WTC11 (cell line): ENCODE results near the gene DDX25. TPM values are rescaled to one million over a fixed set of nuclear protein-coding genes. Genes with fewer than 3 reads are reported as not detected.

ENCODE experiments used
- ATAC-seq: fragments of 200-7000 bp; cut with Tn5 transposase; 2 replicates; pipeline ENCODE4 v1.10.0; 2021; ENCODE audit warnings: mild to moderate bottlenecking, moderate library complexity
- CTCF ChIA-PET: fragments of 300-600 bp; sonication (Branson Sonifier 250); formaldehyde crosslinking; loops from one replicate; lab custom pipeline; 2021; ENCODE audit warnings: antibody characterized with exemption; lab: Charles Lee
- POLR2A ChIA-PET: fragments of 350-600 bp; sonication (Branson Sonifier 250); formaldehyde crosslinking; loops from one replicate; lab custom pipeline; 2021; ENCODE audit warnings: antibody characterized with exemption; lab: Charles Lee
- DNase-seq: peaks from one replicate; pipeline ENCODE4 v3.0.0; 2021; ENCODE audit warnings: low spot score
- H3K27ac Mint-ChIP-seq: 2 replicates; pipeline ENCODE4 v1.8.0; 2021; ENCODE audit warnings: mixed read lengths
- H3K27me3 Mint-ChIP-seq: 2 replicates; pipeline ENCODE4 v1.8.0; 2021; ENCODE audit warnings: low read depth, mild to moderate bottlenecking, moderate library complexity, mixed read lengths
- H3K36me3 Mint-ChIP-seq: 2 replicates; pipeline ENCODE4 v1.8.0; 2021; ENCODE audit warnings: mixed read lengths
- H3K4me1 Mint-ChIP-seq: 2 replicates; pipeline ENCODE4 v1.8.0; 2022; ENCODE audit warnings: mixed read lengths
- H3K4me3 Mint-ChIP-seq: 2 replicates; pipeline ENCODE4 v1.8.0; 2021; ENCODE audit warnings: mild to moderate bottlenecking, moderate library complexity, mixed read lengths
- H3K9me3 Mint-ChIP-seq: 2 replicates; pipeline ENCODE4 v1.8.0; 2021; ENCODE audit warnings: mixed read lengths
- CBFB ChIP-seq: sonication (generic); formaldehyde crosslinking; IDR thresholded peaks from 2 replicates; pipeline ENCODE4 v1.8.1; 2022; ENCODE audit warnings: mild to moderate bottlenecking, low read depth, missing genetic modification reagents
- ESRRA ChIP-seq: sonication (generic); formaldehyde crosslinking; IDR thresholded peaks from 2 replicates; pipeline ENCODE4 v1.8.1; 2022; ENCODE audit warnings: mild to moderate bottlenecking, missing genetic modification reagents, borderline replicate concordance
- ETV6 ChIP-seq: sonication (generic); formaldehyde crosslinking; IDR thresholded peaks from 2 replicates; pipeline ENCODE4 v1.8.1; 2022; ENCODE audit warnings: mild to moderate bottlenecking, missing genetic modification reagents
- JAZF1 ChIP-seq: fragments of 250-450 bp; sonication (Bioruptor Pico); IDR thresholded peaks from 2 replicates; pipeline ENCODE4 v1.9.0; 2021; ENCODE audit warnings: moderate library complexity, mild to moderate bottlenecking, inconsistent platforms
- JUN ChIP-seq: sonication (generic); formaldehyde crosslinking; IDR thresholded peaks from 2 replicates; pipeline ENCODE4 v1.8.0; 2023; ENCODE audit warnings: mild to moderate bottlenecking, missing genetic modification reagents
- NFATC4 ChIP-seq: fragments of 250-450 bp; sonication (Bioruptor Pico); IDR thresholded peaks from 2 replicates; pipeline ENCODE4 v1.9.0; 2021; ENCODE audit warnings: mild to moderate bottlenecking
- NR1H2 ChIP-seq: sonication (generic); formaldehyde crosslinking; IDR thresholded peaks from 2 replicates; pipeline ENCODE4 v1.9.0; 2021; ENCODE audit warnings: mild to moderate bottlenecking, moderate library complexity, missing genetic modification reagents
- NR3C1 ChIP-seq: sonication (generic); formaldehyde crosslinking; conservative IDR thresholded peaks from 2 replicates; pipeline ENCODE4 v1.8.1; 2023; ENCODE audit warnings: low read depth, mild to moderate bottlenecking, missing genetic modification reagents
- OVOL2 ChIP-seq: fragments of 250-450 bp; sonication (Bioruptor Pico); IDR thresholded peaks from 2 replicates; pipeline ENCODE4 v1.9.0; 2021; ENCODE audit warnings: mild to moderate bottlenecking, borderline replicate concordance
- STAT6 ChIP-seq: sonication (generic); formaldehyde crosslinking; conservative IDR thresholded peaks from 2 replicates; pipeline ENCODE4 v1.8.1; 2023; ENCODE audit warnings: mild to moderate bottlenecking, low read depth, missing genetic modification reagents, moderate library complexity
- TCF7 ChIP-seq: sonication (generic); formaldehyde crosslinking; IDR thresholded peaks from 2 replicates; pipeline ENCODE4 v1.8.0; 2022; ENCODE audit warnings: mild to moderate bottlenecking, low read depth, missing genetic modification reagents, moderate library complexity
- TEAD1 ChIP-seq: sonication (generic); formaldehyde crosslinking; IDR thresholded peaks from 2 replicates; pipeline ENCODE4 v1.8.0; 2022; ENCODE audit warnings: mild to moderate bottlenecking, missing genetic modification reagents
- TP53 ChIP-seq: sonication (generic); formaldehyde crosslinking; IDR thresholded peaks from 2 replicates; pipeline ENCODE4 v1.8.1; 2023; ENCODE audit warnings: mild to moderate bottlenecking, missing genetic modification reagents
- ZNF219 ChIP-seq: sonication (generic); formaldehyde crosslinking; IDR thresholded peaks from 2 replicates; pipeline ENCODE4 v1.8.0; 2023; ENCODE audit warnings: missing genetic modification reagents, mild to moderate bottlenecking, borderline replicate concordance
- ZNF263 ChIP-seq: sonication (generic); formaldehyde crosslinking; IDR thresholded peaks from 2 replicates; pipeline ENCODE4 v1.8.1; 2022; ENCODE audit warnings: low read depth, mild to moderate bottlenecking, moderate library complexity, missing genetic modification reagents
- ZNF416 ChIP-seq: fragments of 250-450 bp; sonication (Bioruptor Pico); IDR thresholded peaks from 2 replicates; pipeline ENCODE4 v1.9.0; 2021; ENCODE audit warnings: mild to moderate bottlenecking, inconsistent platforms
- total RNA-seq: library from RNA; stranded (reverse); gene quantifications from 3 replicates; pipeline ENCODE4 v1.2.3, GENCODE V29; 2021
- TF ChIP-seq, protein P1 (sequence below): fragments of 250-450 bp; sonication (Bioruptor Pico); IDR thresholded peaks from 2 replicates; pipeline ENCODE4 v1.9.0; 2021; ENCODE audit warnings: mild to moderate bottlenecking
- TF ChIP-seq, protein P2 (sequence below): fragments of 250-450 bp; sonication (Bioruptor Pico); IDR thresholded peaks from 2 replicates; pipeline ENCODE4 v1.9.0; 2021; ENCODE audit warnings: moderate library complexity, mild to moderate bottlenecking, inconsistent platforms, borderline replicate concordance
- TF ChIP-seq, protein P3 (sequence below): sonication (generic); formaldehyde crosslinking; IDR thresholded peaks from 2 replicates; pipeline ENCODE4 v1.8.0; 2023; ENCODE audit warnings: missing genetic modification reagents
- TF ChIP-seq, protein P4 (sequence below): fragments of 250-450 bp; sonication (Bioruptor Pico); IDR thresholded peaks from 2 replicates; pipeline ENCODE4 v1.9.0; 2021; ENCODE audit warnings: mild to moderate bottlenecking
- TF ChIP-seq, protein P5 (sequence below): sonication (generic); formaldehyde crosslinking; IDR thresholded peaks from 2 replicates; pipeline ENCODE4 v1.8.1; 2022; ENCODE audit warnings: low read depth, mild to moderate bottlenecking, moderate library complexity, missing genetic modification reagents, borderline replicate concordance

The DDX25 gene
- total RNA-seq, 1 experiment from 2014 or later, result 17.5 TPM

GRCh38 chr11:125921042-125921441 is 16.7 kb downstream of the DDX25 start:
- no peak for DNase-seq
- no peaks in the 10 kb centered on the region for H3K9me3 Mint-ChIP-seq
- no peaks in the 10 kb centered on the region for H3K36me3 Mint-ChIP-seq
- TF ChIP-seq, protein P1, sequence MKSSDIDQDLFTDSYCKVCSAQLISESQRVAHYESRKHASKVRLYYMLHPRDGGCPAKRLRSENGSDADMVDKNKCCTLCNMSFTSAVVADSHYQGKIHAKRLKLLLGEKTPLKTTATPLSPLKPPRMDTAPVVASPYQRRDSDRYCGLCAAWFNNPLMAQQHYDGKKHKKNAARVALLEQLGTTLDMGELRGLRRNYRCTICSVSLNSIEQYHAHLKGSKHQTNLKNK (CRISPR knock-in tag), result no peak
- no peak for TF ChIP-seq ZNF263
- no peak for TF ChIP-seq ESRRA (CRISPR knock-in tag)
- no peak for TF ChIP-seq JUN (CRISPR knock-in tag)
- TF ChIP-seq, all 79 proteins: peak for 0
- Mint-ChIP-seq H3K27me3 (no peaks in the 10 kb centered on the region), H3K4me3 (no peak overlapping the region), H3K4me1 (peaks cover 8% of the 10 kb centered on the region; the same call in 1 of the 2 replicates), H3K27ac (no peak overlapping the region)
- ChIA-PET POLR2A (no interaction called here), CTCF (interaction anchor here (0.6 to 1.9 kb wide), 5 partner anchors 16 to 483 kb away, joined by 3 to 12 read pairs (median 4); no protein-coding TSS in a partner anchor)
- ATAC-seq, result no peak

DNA sequence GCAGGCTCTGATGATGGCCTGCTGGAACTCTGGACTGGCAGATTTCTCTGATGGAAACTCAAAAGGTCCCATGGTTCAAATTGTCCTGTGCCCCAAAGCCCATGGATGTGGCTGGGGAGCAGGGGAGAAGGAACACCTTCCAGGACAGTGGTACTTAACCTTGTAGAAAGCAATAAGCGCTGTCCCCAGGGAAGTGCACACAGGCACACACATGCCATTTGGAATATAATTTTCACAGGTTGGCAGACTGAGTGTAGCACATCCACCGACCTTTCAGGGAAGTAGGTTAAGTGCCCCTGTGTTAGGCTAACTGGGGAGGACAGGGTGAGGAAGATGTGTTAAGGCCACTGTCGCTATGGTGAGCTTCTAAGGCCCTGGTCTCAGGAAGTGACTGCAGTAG is 17.8 kb downstream of the DDX25 start:
- CTCF ChIA-PET, result interaction anchor here (1.1 to 1.9 kb wide), 3 partner anchors 10 to 20 kb away, joined by 4 to 12 read pairs (median 8); no protein-coding TSS in a partner anchor

More for the DNA sequence above, 17.8 kb downstream of the DDX25 start:
- TF ChIP-seq NFATC4 (CRISPR knock-in tag) (no peak), ETV6 (CRISPR knock-in tag) (no peak), JAZF1 (CRISPR knock-in tag) (no peak), NR1H2 (CRISPR knock-in tag) (no peak), ZNF219 (CRISPR knock-in tag) (no peak), CBFB (CRISPR knock-in tag) (no peak), NR3C1 (CRISPR knock-in tag) (no peak), TEAD1 (CRISPR knock-in tag) (no peak), TCF7 (CRISPR knock-in tag) (no peak), ZNF416 (CRISPR knock-in tag) (no peak), STAT6 (CRISPR knock-in tag) (no peak), OVOL2 (no peak), TP53 (CRISPR knock-in tag) (no peak)
- TF ChIP-seq, protein P2, sequence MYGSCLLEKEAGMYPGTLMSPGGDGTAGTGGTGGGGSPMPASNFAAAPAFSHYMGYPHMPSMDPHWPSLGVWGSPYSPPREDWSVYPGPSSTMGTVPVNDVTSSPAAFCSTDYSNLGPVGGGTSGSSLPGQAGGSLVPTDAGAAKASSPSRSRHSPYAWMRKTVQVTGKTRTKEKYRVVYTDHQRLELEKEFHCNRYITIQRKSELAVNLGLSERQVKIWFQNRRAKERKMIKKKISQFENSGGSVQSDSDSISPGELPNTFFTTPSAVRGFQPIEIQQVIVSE, result no peak
- TF ChIP-seq, protein P3, sequence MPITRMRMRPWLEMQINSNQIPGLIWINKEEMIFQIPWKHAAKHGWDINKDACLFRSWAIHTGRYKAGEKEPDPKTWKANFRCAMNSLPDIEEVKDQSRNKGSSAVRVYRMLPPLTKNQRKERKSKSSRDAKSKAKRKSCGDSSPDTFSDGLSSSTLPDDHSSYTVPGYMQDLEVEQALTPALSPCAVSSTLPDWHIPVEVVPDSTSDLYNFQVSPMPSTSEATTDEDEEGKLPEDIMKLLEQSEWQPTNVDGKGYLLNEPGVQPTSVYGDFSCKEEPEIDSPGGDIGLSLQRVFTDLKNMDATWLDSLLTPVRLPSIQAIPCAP (CRISPR knock-in tag), result no peak
- TF ChIP-seq, protein P1 (CRISPR knock-in tag), result no peak
- TF ChIP-seq, protein P4, sequence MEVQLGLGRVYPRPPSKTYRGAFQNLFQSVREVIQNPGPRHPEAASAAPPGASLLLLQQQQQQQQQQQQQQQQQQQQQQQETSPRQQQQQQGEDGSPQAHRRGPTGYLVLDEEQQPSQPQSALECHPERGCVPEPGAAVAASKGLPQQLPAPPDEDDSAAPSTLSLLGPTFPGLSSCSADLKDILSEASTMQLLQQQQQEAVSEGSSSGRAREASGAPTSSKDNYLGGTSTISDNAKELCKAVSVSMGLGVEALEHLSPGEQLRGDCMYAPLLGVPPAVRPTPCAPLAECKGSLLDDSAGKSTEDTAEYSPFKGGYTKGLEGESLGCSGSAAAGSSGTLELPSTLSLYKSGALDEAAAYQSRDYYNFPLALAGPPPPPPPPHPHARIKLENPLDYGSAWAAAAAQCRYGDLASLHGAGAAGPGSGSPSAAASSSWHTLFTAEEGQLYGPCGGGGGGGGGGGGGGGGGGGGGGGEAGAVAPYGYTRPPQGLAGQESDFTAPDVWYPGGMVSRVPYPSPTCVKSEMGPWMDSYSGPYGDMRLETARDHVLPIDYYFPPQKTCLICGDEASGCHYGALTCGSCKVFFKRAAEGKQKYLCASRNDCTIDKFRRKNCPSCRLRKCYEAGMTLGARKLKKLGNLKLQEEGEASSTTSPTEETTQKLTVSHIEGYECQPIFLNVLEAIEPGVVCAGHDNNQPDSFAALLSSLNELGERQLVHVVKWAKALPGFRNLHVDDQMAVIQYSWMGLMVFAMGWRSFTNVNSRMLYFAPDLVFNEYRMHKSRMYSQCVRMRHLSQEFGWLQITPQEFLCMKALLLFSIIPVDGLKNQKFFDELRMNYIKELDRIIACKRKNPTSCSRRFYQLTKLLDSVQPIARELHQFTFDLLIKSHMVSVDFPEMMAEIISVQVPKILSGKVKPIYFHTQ, result no peak
- TF ChIP-seq, protein P5, sequence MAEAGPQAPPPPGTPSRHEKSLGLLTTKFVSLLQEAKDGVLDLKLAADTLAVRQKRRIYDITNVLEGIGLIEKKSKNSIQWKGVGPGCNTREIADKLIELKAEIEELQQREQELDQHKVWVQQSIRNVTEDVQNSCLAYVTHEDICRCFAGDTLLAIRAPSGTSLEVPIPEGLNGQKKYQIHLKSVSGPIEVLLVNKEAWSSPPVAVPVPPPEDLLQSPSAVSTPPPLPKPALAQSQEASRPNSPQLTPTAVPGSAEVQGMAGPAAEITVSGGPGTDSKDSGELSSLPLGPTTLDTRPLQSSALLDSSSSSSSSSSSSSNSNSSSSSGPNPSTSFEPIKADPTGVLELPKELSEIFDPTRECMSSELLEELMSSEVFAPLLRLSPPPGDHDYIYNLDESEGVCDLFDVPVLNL (CRISPR knock-in tag), result no peak
- TF ChIP-seq, all 79 proteins: peak for 0
- Mint-ChIP-seq H3K4me3 (no peak overlapping the region), H3K36me3 (no peaks in the 10 kb centered on the region), H3K27me3 (no peaks in the 10 kb centered on the region), H3K4me1 (peaks cover 8% of the 10 kb centered on the region; the same call in 1 of the 2 replicates), H3K9me3 (no peaks in the 10 kb centered on the region), H3K27ac (no peak overlapping the region)
- ATAC-seq (no peak), DNase-seq (no peak)
- POLR2A ChIA-PET, result no interaction called here
